ENCODE results near the gene PPP1R15B.
A peak's percentile ranks its signal among the peaks of the same experiment; 100 is the strongest.

The PPP1R15B gene

DNA sequence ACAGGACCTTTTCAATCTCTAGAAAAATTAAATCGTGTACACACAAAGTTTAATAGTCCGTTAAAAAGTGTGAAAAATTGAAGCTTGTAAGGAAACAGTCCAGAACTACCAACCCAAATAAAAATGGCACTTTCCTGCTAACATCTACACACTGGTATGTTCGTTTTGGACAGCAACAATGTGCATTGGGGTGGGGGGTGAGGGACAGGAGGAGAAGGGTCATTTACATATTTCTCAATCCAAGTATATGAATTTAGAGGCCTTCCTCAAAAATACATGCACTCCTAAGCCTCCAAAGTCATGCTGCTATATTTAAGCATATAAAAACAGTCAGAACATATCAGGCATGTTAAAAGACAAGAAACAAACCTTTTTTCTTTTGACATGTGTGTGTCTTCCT, 2.5 kb downstream of the PPP1R15B start:
- TF ChIP-seq, protein P1, sequence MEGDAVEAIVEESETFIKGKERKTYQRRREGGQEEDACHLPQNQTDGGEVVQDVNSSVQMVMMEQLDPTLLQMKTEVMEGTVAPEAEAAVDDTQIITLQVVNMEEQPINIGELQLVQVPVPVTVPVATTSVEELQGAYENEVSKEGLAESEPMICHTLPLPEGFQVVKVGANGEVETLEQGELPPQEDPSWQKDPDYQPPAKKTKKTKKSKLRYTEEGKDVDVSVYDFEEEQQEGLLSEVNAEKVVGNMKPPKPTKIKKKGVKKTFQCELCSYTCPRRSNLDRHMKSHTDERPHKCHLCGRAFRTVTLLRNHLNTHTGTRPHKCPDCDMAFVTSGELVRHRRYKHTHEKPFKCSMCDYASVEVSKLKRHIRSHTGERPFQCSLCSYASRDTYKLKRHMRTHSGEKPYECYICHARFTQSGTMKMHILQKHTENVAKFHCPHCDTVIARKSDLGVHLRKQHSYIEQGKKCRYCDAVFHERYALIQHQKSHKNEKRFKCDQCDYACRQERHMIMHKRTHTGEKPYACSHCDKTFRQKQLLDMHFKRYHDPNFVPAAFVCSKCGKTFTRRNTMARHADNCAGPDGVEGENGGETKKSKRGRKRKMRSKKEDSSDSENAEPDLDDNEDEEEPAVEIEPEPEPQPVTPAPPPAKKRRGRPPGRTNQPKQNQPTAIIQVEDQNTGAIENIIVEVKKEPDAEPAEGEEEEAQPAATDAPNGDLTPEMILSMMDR (IDR thresholded peaks at IDR 0.05; ENCODE audit: low read depth, low read length), result no peak
- in situ Hi-C loops (cut with HindIII; ENCODE audit: low sequenced_read_pairs), result no loop called here
- DNase-seq (ENCODE audit: low read depth, low spot score), result no peak
- H3K4me3 ChIP-seq (ENCODE audit: low read depth, low read length), result peak overlapping the region; percentile 78

DNA sequence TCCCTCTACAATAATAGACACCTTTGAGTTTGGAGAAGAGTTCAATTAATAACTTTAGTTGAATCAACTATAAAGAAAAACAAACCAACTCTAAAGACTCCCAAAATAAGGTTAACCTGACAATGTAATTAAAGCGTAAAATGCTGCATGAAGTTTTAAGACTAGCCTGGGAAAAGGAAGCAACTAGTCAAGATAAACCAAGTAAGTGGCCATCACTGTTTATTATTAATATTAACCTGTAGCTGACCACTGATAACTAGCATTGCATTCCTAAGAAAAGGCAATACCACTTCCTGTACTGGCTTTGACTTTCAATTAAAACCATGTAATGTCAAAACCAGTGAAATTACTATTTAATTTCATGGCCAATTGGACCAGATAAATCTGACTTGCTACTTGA, 3.0 kb downstream of the PPP1R15B start:
- TF ChIP-seq, protein P1 (IDR thresholded peaks at IDR 0.05; ENCODE audit: low read depth, low read length), result no peak
- no peak for DNase-seq (ENCODE audit: low read depth, low spot score)
- in situ Hi-C loops (cut with HindIII; ENCODE audit: low sequenced_read_pairs), result no loop called here
- H3K4me3 ChIP-seq (ENCODE audit: low read depth, low read length), result peak overlapping the region; percentile 78

DNA sequence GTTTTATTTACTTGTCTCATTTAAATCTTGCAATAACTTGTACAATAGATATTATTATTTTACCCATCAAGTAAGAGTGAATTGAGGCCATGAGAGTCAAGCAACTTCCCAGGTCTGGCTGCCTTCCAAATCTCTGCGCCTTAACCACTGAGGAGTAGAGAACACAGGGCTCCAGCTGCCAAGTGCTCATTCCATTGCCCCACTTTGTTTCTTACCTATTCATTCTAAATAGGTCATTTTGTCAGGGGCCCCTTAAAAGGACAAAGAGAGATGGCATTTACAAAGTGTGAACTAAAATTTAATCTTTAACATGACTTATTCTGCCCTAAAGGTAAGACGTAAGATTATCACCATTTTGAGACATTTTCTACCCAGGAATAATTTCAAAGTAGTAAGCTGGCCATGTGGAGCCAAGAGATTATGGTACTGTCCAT, 3.5 kb downstream of the PPP1R15B start:
- in situ Hi-C loops (cut with HindIII; ENCODE audit: low sequenced_read_pairs), result no loop called here
- peak; percentile 78 for DNase-seq (ENCODE audit: low read depth, low spot score)
- TF ChIP-seq, protein P1 (IDR thresholded peaks at IDR 0.05; ENCODE audit: low read depth, low read length), result no peak
- peak overlapping the region; percentile 78 for H3K4me3 ChIP-seq (ENCODE audit: low read depth, low read length)

DNA sequence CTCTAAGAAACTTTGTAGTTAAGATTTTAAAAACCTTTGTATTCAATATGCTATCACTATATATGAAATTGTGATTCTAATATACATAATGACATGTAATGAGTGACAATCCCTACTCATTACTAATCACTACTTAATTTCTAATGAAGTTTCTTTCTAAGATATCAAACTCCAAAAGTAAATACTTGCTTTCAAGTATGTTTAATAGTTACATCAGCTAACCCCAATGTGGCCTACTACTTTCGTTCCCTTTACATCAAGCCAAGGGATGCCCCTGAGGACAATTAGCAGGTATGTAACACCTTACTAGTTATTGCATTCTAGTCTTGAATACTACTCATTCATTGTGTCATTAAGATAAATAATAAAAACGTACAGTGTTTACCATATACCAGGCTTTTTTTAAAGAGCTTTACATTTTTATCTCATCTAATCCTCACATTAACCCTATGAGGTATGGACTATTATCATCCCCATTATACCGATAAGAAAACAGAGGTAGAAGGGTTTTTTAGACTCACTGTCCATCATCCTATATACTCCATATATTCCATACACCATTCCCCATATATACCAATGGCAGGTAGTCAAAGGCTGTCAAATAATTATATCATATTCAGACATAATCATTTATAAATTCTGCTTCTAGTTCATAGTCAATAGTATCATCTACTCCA, 4.2 kb downstream of the PPP1R15B start:
- in situ Hi-C loops (cut with HindIII; ENCODE audit: low sequenced_read_pairs), result no loop called here

DNA sequence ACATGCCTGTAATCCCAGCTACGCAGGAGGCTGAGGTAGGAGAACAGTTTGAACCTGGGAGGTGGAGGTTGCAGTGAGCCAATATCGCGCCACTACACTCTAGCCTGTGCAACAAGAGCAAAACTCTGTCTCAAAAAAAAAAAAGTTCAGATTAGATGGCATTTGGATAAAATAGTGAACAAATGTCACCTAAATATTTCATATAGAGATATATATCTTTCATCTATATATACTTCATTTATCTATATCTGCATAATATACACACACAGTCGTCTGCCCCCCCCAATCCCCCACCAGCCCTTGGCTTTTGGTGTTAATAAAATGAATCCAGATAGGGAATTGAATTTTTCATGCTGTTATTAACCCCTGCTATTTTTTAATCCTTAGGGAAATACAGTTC, 5.0 kb downstream of the PPP1R15B start:
- H3K4me3 ChIP-seq (ENCODE audit: low read depth, low read length), result peak overlapping the region; percentile 78
- DNase-seq (ENCODE audit: low read depth, low spot score), result no peak
- in situ Hi-C loops (cut with HindIII; ENCODE audit: low sequenced_read_pairs), result no loop called here
- TF ChIP-seq, protein P1 (IDR thresholded peaks at IDR 0.05; ENCODE audit: low read depth, low read length), result no peak

More for the DNA sequence above, 4.2 kb downstream of the PPP1R15B start:
- no peak for DNase-seq (ENCODE audit: low read depth, low spot score)
- H3K4me3 ChIP-seq (ENCODE audit: low read depth, low read length), result peak overlapping the region; percentile 78
- TF ChIP-seq, protein P1 (IDR thresholded peaks at IDR 0.05; ENCODE audit: low read depth, low read length), result no peak

DNA sequence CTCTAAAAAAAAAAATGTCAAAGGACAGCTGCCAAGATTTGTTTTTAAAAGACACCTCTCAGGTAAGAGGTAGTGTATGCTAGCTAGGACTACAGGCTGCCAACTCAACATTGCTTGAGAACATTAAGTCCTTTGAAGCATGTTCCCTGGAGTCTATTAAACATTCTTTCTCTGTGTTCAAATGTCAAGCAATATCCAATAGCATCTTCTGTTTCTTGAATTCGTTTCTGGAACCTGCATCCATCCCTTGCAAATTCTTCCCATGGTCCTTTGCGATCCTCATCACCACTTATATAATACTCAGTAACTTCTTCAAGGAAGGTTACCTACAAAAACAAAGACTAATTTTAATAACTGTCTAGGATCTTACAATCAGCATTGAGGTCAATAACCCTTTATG, 5.6 kb downstream of the PPP1R15B start:
- TF ChIP-seq, protein P1 (IDR thresholded peaks at IDR 0.05; ENCODE audit: low read depth, low read length), result no peak
- no peak for DNase-seq (ENCODE audit: low read depth, low spot score)
- in situ Hi-C loops (cut with HindIII; ENCODE audit: low sequenced_read_pairs), result no loop called here
- no peak overlapping the region for H3K4me3 ChIP-seq (ENCODE audit: low read depth, low read length)

Data from astrocyte of the spinal cord (primary cell).